SK-N-SH (cell line): ENCODE measurements around the gene ANKRD2. TPM values are rescaled to one million over a fixed set of nuclear protein-coding genes. Genes with fewer than 3 reads are reported as not detected.
"Not testable (repeated sequence)": the region's sequence is repeated elsewhere in the genome, so short reads cannot be mapped to it uniquely, and the experiment has no call there.

Experiments
- CTCF ChIA-PET: fragments of 300-600, 350-600 bp; formaldehyde crosslinking; extraction: SDS; loops from one replicate; lab custom pipeline; 2021; lab: Yijun Ruan, JAX
- POLR2A ChIA-PET: fragments of 350-600 bp; sonication (Branson Sonifier 250); formaldehyde crosslinking; extraction: SDS; loops from one replicate; lab custom pipeline; 2020; ENCODE audit warnings: antibody characterized with exemption, inconsistent platforms; lab: Yijun Ruan, JAX
- DNase-seq: peaks from one replicate; pipeline ENCODE4 v3.0.0; 2012
- H2AFZ ChIP-seq: fragments of 200-600 bp; sonication (generic); 2 replicates; pipeline ENCODE4 v1.8.1; 2016; ENCODE audit warnings: antibody characterized with exemption, mild to moderate bottlenecking, low read depth
- H3F3A ChIP-seq: fragments of 200-600 bp; sonication (generic); replicated peaks from 2 replicates; pipeline ENCODE3; 2016; ENCODE audit warnings: antibody characterized with exemption, mild to moderate bottlenecking; ENCODE audit not compliant: insufficient read depth
- H3K27ac ChIP-seq, 2 experiments: fragments of 200-500 bp in 1 of 2; fragments of 200-600 bp in 1 of 2; sonication (Bioruptor generic) in 1 of 2; sonication (generic), shearing (Covaris generic) in 1 of 2; 2 replicates each; pipeline versions ENCODE4 v1.5.1 to v1.6.1; 2014 to 2016; ENCODE audit warnings: low read depth in 2 of 2, inconsistent platforms in 1 of 2, low read length in 1 of 2, mild to moderate bottlenecking in 1 of 2, mixed read lengths in 1 of 2
- H3K27me3 ChIP-seq: fragments of 200-600 bp; sonication (generic), shearing (Covaris generic); 2 replicates; pipeline ENCODE4 v1.6.1; 2016; ENCODE audit warnings: mixed run types; ENCODE audit not compliant: insufficient read depth
- H3K36me3 ChIP-seq, 2 experiments: fragments of 200-500 bp in 1 of 2; fragments of 200-600 bp in 1 of 2; sonication (Bioruptor generic) in 1 of 2; sonication (generic) in 1 of 2; replicated peaks in 1 of 2; 2 replicates each; pipeline versions ENCODE3 to v1.5.1; 2014 to 2016; ENCODE audit warnings: low read length in 1 of 2, mild to moderate bottlenecking in 1 of 2; ENCODE audit not compliant: insufficient read depth in 2 of 2, control insufficient read depth in 1 of 2
- H3K4me1 ChIP-seq, 2 experiments: fragments of 200-500 bp in 1 of 2; fragments of 200-600 bp in 1 of 2; sonication (Bioruptor generic) in 1 of 2; sonication (generic), shearing (Covaris generic) in 1 of 2; 2 replicates each; pipeline versions ENCODE4 v1.5.1 to v1.6.1; 2014 to 2016; ENCODE audit warnings: low read depth in 1 of 2, low read length in 1 of 2, mixed run types in 1 of 2; ENCODE audit not compliant: insufficient read depth in 2 of 2, control insufficient read depth in 1 of 2
- H3K4me2 ChIP-seq: fragments of 200-600 bp; sonication (generic), shearing (Covaris generic); 2 replicates; pipeline ENCODE4 v1.6.1; 2017; ENCODE audit warnings: mixed run types
- H3K4me3 ChIP-seq, 2 experiments: fragments of 200-500 bp in 1 of 2; fragments of 200-600 bp in 1 of 2; sonication (Bioruptor generic) in 1 of 2; sonication (generic), shearing (Covaris generic) in 1 of 2; 2 replicates each; pipeline versions ENCODE4 v1.5.1 to v1.8.1; 2014 to 2016; ENCODE audit warnings: low read depth in 2 of 2, inconsistent platforms in 1 of 2, low read length in 1 of 2, mild to moderate bottlenecking in 1 of 2, mixed read lengths in 1 of 2, moderate library complexity in 1 of 2
- H3K79me2 ChIP-seq: fragments of 200-600 bp; sonication (generic); 2 replicates; pipeline ENCODE4 v1.8.1; 2017; ENCODE audit warnings: mild to moderate bottlenecking; ENCODE audit not compliant: insufficient read depth
- H3K9ac ChIP-seq: fragments of 200-600 bp; sonication (generic); 2 replicates; pipeline ENCODE4 v1.6.1; 2017; ENCODE audit warnings: mixed run types
- H3K9me2 ChIP-seq: fragments of 200-600 bp; sonication (generic); 2 replicates; pipeline ENCODE4 v1.6.1; 2017; ENCODE audit warnings: mixed run types
- H3K9me3 ChIP-seq: fragments of 200-600 bp; sonication (generic); 2 replicates; pipeline ENCODE4 v1.6.1; 2017; ENCODE audit warnings: mixed run types, mild to moderate bottlenecking, moderate library complexity
- H4K20me1 ChIP-seq: fragments of 200-600 bp; sonication (generic); 2 replicates; pipeline ENCODE4 v1.6.1; 2017; ENCODE audit warnings: mild to moderate bottlenecking, mixed run types; ENCODE audit not compliant: insufficient read depth
- EP300 ChIP-seq, 2 experiments: IDR thresholded peaks; 2 replicates each; pipeline versions ENCODE4 v1.4.0 to v1.6.1; 2012; ENCODE audit warnings: borderline replicate concordance in 1 of 2, low read depth in 1 of 2, low read length in 1 of 2
- FOXJ3 ChIP-seq: sonication (generic); formaldehyde crosslinking; IDR thresholded peaks from 2 replicates; pipeline ENCODE4 v1.5.1; 2020; ENCODE audit warnings: mild to moderate bottlenecking, missing genetic modification reagents
- NFIC ChIP-seq: IDR thresholded peaks from 2 replicates; pipeline ENCODE4 v1.4.0; 2012; ENCODE audit warnings: borderline replicate concordance
- RCOR1 ChIP-seq: fragments of 150-350 bp; IDR thresholded peaks from 2 replicates; pipeline ENCODE4 v1.6.1; 2017; ENCODE audit warnings: antibody characterized with exemption, low read length
- REST ChIP-seq: IDR thresholded peaks from 2 replicates; pipeline ENCODE4 v1.6.1; 2012; ENCODE audit warnings: mild to moderate bottlenecking, low read depth, low read length, moderate library complexity
- RXRA ChIP-seq: IDR thresholded peaks from 2 replicates; pipeline ENCODE4 v1.4.0; 2012; ENCODE audit warnings: low read depth, mild to moderate bottlenecking, borderline replicate concordance
- USF1 ChIP-seq: IDR thresholded peaks from 2 replicates; pipeline ENCODE4 v1.4.0; 2012; ENCODE audit warnings: low read depth, borderline replicate concordance
- WGBS: methylation state at CpG from one replicate; pipeline ENCODE4 v1.1.6; 2017; ENCODE audit warnings: low lambda C conversion rate; 5-methylcytosine and 5-hydroxymethylcytosine counted together
- polyA plus RNA-seq, 3 experiments: library from polyadenylated mRNA; depleted of rRNA; stranded (reverse); fragments of >200 nt; gene quantifications; 2 replicates each; pipeline ENCODE4 v1.2.3, GENCODE V29; 2012
- TF ChIP-seq, protein P1 (sequence below): fragments of 150-350 bp; IDR thresholded peaks from 2 replicates; pipeline ENCODE4 v1.6.1; 2017; ENCODE audit warnings: antibody characterized with exemption, low read length, low read depth, borderline replicate concordance
- TF ChIP-seq, protein P2 (sequence below): fragments of 150-350 bp; IDR thresholded peaks from 2 replicates; pipeline ENCODE4 v1.6.1; 2016; ENCODE audit warnings: mild to moderate bottlenecking, low read depth, low read length

ANKRD2 gene
- polyA plus RNA-seq, 1 of the 3 experiments (the other 2 are of a cell fraction) = 0.72 TPM

GRCh38 chr10:97562329-97562728 is 10.2 kb upstream of the ANKRD2 start:
- POLR2A ChIA-PET, CTCF ChIA-PET, H2AFZ ChIP-seq, H3K4me1 ChIP-seq, H3K4me3 ChIP-seq, H3K4me2 ChIP-seq, H3K36me3 ChIP-seq, H3K27me3 ChIP-seq, H3K79me2 ChIP-seq, H3K9me3 ChIP-seq, H3F3A ChIP-seq, H3K27ac ChIP-seq, H4K20me1 ChIP-seq, H3K9ac ChIP-seq, H3K9me2 ChIP-seq, DNase-seq: not testable (repeated sequence)
- WGBS = 97% methylated on average over 5 of the region's 5 CpGs

GRCh38 chr10:97563337-97563736 is 9.2 kb upstream of the ANKRD2 start:
- Histone ChIP-seq H3K27me3 (no peaks in the 10 kb centered on the region), H3K4me2 (no peak overlapping the region), H3K4me1 (no peaks in the 10 kb centered on the region), H3K9me3 (no peaks in the 10 kb centered on the region), H3K36me3 (no peaks in the 10 kb centered on the region), H3F3A (no peaks in the 10 kb centered on the region), H2AFZ (no peak overlapping the region), H3K27ac (no peak overlapping the region), H3K79me2 (0 out of 2 replicates have a peak, but pooled peaks cover 3% of the 10 kb centered on the region), H4K20me1 (no peaks in the 10 kb centered on the region), H3K9me2 (no peaks in the 10 kb centered on the region), H3K4me3 (no peak overlapping the region), H3K9ac (no peak overlapping the region)
- TF ChIP-seq RCOR1 = no peak
- no peak for TF ChIP-seq EP300 (IDR thresholded peaks at IDR 0.05; ENCODE audit: borderline replicate concordance in 1 of 2, low read depth in 1 of 2, low read length in 1 of 2)
- TF ChIP-seq, protein P1, sequence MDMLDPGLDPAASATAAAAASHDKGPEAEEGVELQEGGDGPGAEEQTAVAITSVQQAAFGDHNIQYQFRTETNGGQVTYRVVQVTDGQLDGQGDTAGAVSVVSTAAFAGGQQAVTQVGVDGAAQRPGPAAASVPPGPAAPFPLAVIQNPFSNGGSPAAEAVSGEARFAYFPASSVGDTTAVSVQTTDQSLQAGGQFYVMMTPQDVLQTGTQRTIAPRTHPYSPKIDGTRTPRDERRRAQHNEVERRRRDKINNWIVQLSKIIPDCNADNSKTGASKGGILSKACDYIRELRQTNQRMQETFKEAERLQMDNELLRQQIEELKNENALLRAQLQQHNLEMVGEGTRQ = no peak
- no peak for TF ChIP-seq NFIC
- TF ChIP-seq, protein P2, sequence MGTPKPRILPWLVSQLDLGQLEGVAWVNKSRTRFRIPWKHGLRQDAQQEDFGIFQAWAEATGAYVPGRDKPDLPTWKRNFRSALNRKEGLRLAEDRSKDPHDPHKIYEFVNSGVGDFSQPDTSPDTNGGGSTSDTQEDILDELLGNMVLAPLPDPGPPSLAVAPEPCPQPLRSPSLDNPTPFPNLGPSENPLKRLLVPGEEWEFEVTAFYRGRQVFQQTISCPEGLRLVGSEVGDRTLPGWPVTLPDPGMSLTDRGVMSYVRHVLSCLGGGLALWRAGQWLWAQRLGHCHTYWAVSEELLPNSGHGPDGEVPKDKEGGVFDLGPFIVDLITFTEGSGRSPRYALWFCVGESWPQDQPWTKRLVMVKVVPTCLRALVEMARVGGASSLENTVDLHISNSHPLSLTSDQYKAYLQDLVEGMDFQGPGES = no peak
- no peak for TF ChIP-seq USF1
- no peak for TF ChIP-seq REST
- no peak for TF ChIP-seq RXRA
- no peak for TF ChIP-seq FOXJ3 (CRISPR knock-in tag)
- POLR2A ChIA-PET = no interaction called here
- WGBS = 96% methylated on average over 4 of the region's 4 CpGs
- CTCF ChIA-PET = no interaction called here
- DNase-seq = no peak
